ENCODE data around the gene BORCS8.
A peak's percentile ranks its signal among the peaks of the same experiment; 100 is the strongest.

BORCS8 gene

DNA sequence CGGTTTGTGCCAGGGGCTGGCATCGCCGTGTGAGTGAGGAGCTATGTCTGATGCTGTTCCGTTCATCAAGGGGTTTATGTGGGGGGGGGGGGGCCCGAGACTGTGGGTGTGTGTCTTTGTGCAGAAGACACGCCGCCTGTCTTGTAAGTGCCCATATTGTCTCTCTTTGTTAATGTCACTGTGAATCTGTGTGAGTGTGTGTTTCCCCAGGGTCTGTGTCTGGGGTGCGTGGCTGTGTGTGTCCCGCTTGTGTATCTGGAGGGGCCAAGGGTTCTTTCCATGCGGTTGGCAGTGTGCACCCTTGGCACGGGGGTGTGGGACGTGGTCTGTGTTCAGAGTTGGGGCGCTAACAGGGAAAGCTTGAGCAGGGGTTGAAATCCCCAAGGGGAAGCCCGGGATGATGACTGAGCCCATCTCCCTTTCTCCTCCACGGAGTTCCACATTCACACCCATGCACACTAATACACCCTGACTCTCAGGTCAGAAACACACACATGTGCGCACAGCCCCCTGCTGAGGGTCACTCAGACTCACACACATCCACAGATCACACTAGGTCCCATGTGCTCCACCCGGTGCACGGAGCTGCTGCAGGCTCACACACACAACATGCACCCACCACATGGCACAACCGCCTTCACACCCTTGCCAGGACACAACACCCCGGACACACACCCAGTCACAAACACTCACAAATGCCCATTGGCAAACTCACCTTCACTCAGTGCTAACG, 21.6 kb upstream of the BORCS8 start:
- no peak for DNase-seq (ENCODE audit: low read depth)

DNA sequence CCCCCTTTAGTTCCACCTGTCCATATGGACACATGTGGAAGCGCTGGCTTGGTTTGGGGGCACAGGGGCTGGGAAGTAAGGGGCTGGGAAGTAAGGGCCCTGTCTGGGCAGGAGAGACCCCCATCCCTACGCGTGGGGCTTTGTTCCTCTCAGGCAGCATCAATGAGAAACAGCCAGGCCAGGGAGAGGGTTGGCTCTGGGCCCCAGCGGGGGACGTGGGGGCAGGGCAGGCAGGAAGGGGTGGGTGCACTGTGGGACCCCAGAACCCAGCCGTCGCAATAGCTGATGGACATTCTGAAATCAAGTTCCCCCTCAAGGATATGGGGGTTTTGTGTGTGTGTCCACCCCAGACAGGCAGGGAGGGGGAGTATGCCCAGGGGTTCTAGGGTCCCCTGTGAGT, 21.0 kb upstream of the BORCS8 start:
- no peak for DNase-seq (ENCODE audit: low read depth)

DNA sequence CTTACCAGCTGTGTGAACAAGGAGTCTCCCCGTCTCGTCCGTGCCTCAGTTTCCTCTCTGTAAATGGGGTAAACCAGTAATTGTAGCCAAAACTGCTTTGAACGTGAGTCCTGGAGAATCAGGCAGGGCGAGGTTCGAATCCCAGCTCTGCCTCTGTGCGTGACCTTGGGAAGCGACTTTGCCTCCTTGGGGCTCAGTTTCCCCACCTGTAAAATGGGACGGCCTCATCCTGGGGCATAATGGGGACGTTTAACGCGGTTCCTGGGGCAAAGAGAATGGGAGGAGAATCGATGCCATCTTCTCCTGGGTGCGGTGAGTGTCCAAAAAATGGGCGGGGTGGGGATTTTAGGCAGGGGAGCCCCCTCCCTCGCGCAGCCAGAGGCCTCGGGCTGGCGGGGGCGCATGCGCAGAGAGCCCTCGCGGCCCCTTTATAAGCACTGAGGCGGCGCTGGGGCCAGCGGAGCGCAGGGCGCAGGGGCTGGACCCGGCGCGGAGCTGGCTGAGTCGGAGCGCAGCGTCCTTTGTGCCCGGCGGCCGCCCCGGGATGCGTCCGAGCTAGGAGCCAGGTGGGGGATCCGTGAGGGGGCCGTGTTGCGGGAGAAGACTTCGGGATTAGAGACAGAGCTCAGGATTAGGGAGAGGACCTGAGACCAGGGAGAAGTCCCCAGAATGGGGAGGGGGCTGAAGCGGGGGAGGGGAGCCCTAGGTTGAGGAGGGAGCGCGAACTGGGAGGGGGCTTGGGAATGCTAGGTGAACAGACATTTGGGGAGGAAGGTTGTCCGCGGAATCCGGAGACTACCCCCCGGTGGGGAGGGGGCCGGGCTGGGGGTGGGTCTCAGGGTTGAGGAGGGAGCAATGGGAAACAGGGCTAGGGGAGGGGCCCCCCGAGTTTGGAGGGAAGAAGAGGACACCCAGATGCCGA, 19.8 kb upstream of the BORCS8 start, which contains the start of gene NCAN:
Gene NCAN, plus strand, starts transcription at position 460 of the 922 bp plus-strand sequence. CDS start 4,996 bp downstream, outside the sequence.
- no peak for DNase-seq (ENCODE audit: low read depth)

DNA sequence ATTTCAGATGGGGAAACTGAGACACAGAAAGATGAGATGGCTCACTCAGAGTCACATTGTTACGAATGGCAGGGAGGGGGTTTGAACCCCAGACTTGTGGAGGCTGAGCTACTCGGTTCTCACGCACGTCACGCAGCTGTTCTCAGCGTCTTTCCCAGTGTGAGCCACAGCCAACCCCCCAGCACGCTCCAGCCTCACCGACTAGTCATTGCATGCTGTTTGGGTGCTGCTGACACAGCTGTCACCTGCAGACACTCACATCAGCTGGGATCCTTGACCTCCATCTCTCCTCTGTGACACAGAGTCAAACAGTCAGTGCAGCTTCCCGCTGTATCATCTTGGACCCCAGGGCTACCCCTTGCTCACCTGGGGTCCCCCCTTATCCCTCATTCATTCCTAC, 17.4 kb upstream of the BORCS8 start:
- no peak for DNase-seq (ENCODE audit: low read depth)

DNA sequence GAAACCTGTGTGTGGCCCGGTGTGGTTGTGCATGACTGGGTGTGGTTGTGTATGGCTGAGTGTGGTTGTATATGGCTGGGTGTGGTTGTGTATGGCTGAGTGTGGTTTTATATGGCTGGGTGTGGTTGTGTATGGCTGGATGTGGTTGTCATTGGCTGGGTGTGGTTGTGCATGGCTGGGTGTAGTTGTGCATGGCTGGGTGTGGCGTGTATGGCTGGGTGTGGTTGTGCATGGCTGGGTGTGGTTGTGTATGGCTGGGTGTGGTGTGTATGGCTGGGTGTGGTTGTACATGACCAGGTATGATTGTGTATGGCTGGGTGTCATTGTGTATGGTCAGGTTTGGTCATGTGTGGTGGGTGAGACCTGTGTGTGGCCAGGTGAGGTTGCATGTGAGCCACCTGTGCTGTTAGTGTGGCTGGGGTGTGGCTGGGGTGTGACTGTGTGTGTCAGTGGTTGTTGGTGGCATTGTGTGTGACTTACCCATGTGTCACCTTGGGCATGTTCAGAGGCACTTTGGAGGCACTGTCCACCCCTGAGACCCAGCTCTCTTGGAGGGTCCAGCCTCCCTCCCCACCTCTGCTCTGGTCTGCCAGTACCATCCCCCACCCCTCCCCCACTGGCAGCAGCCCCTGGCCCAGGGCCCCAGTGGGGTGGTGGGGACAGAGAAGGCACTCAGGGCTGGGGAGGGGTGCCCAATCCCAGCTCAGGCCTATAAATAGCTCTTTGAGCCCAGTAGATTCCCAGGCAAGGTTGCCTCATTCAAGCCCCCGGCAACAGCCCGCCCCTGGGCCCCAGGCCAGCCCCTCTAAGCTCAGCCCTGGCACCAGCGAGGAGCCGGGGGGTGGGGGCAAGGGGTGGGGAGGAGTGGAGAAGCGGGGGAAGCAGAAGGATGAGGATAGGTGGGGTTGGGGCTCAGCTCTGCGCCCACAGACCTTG, 16.0 kb upstream of the BORCS8 start:
- DNase-seq (ENCODE audit: low read depth) = no peak

DNA sequence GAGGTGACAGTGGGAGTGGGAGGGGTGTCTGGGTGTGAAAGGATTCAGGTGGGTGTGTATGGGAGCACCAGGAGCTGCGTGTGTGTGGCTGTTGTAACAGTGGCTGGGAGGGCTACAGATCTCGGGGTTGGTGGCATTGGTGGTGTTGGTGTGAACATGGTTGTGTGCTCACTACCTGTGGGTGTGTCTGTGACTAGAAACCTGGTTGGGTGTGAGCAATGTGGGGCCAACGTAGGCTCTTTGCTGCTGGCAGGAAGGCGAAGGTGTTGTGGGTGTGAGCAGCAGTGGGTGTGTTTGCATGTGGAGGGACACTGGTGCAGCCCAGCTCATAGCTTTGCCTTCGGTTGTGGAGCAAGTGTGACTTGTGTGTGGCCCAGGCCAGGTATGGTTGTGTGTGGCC, 15.0 kb upstream of the BORCS8 start:
- DNase-seq (ENCODE audit: low read depth) = no peak

DNA sequence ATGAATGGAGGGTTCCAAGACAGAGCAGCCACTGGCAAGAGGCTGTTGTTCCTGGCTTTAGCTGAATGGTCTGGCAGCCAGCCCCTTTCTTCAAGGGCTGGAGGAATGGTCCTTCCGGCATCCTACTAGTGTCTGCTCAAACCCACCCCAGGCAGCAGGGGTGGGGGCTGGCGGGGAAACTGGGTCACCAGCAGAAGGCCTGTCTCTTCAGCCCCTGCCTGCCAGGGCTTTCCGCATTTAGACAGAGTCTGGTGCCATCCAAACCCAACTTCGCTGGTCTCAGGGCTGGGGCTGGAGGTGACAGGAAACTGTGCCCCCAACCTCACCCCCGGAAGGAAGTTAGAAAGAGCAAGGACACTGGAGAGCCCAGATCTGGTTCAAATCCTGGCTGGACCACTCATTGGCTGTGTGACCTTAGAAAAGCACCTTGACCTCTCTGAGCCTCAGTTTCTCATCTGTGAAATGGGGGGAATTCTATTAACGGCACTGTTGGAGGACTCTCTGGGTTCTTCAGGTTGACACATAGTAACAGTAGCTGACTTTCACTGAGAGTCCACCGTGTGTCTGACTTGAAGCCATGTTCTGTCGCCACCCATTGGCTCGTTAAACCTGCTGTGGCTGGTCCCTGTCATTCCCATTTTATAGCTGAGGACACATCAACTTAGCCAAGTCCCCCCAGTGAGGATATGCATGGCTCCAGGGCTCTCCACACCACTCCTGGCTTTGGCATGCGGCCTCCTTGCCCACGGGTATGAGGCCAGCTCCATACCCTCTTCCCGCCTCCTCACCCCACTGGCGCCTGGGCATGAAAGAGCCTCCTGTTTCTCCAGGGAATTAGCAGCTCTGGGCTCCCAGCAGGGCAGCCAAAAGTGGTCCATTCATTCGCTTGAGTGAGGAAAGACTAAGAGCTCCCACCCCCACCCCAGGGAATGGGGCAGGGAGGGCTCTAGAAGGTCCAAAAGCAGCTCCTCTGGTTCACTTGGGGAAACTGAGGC, 13.8 kb upstream of the BORCS8 start:
- DNase-seq (ENCODE audit: low read depth) = no peak

DNA sequence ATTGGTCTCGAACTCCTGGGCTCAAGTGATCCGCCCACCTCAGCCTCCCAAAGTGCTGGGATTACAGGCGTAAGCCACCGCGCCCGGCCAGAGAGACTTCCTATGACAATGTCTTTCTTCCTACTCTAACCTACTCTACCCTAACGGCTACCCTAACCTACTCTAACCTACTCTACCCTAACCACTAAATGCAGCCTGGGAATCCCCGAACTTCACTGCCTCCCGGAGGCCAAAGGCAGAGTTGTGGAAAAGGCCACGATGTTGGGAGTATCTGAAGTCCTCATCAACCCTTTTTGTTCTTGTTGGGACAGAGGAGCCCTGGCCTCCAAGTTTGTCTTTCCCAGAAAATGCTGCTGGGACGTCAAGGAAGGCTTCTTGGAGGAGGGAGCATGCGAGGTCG, 12.2 kb upstream of the BORCS8 start:
- DNase-seq (ENCODE audit: low read depth) = no peak

DNA sequence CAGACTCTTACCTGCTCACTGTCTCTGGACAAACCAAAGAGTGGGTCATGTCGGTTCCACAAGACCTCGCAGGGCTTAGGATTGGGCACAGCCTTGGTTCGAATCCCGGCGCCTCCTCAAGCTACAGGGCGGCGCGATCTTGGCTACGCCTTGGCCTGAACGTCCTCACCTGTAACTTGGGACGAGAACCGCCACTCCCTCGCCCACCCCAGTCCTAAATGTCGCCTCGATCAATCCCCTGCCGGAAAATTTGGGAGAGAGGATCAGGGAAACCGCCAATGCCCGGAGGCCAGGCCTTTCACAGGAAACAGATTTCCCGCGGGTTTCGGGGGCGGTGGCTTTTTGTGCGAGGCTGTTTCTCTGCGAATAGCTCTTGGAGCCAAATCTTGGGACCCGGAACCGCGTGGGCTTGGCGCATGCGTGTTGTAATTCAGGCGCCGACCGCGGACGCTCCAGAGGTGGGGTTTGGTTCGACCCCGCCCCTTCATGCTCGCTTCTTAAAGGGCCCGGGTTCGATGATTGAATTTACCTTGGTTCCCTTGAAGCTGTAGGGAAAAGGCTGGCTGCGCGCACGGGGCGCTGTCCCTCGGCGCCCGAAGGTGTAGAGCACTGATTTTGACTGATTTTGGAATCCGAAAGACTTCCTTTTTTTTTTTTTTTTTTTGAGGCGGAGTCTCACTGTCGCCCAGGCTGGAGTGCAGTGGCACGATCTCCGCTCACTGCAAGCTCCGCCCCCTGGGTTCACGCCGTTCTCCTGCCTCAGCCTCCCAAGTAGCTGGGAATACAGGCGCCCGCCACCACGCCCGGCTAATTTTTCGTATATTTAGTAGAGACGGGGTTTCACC, 11.3 kb upstream of the BORCS8 start, which contains the start of gene NR2C2AP:
Gene NR2C2AP, minus strand, starts transcription at position 403 of the 845 bp plus-strand sequence. Its CDS starts 354 bp downstream, at position 49.
- peak; percentile 87 for DNase-seq (ENCODE audit: low read depth)

DNA sequence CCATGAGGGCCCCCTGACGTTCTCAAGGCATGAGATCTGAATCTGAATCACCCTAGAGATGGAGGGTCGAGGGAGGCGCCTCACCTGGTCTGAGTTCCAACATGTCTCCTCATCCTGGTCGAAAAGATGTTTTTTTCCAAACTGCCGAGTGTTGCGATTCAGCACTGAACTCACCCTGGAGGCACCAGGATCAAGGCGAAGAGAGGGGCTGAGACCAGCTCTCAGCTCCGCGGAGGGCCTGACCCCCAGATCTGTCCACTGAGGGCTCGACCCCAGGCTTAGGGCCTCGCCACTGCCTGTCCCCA, 10.7 kb upstream of the BORCS8 start:
- DNase-seq (ENCODE audit: low read depth) = no peak

DNA sequence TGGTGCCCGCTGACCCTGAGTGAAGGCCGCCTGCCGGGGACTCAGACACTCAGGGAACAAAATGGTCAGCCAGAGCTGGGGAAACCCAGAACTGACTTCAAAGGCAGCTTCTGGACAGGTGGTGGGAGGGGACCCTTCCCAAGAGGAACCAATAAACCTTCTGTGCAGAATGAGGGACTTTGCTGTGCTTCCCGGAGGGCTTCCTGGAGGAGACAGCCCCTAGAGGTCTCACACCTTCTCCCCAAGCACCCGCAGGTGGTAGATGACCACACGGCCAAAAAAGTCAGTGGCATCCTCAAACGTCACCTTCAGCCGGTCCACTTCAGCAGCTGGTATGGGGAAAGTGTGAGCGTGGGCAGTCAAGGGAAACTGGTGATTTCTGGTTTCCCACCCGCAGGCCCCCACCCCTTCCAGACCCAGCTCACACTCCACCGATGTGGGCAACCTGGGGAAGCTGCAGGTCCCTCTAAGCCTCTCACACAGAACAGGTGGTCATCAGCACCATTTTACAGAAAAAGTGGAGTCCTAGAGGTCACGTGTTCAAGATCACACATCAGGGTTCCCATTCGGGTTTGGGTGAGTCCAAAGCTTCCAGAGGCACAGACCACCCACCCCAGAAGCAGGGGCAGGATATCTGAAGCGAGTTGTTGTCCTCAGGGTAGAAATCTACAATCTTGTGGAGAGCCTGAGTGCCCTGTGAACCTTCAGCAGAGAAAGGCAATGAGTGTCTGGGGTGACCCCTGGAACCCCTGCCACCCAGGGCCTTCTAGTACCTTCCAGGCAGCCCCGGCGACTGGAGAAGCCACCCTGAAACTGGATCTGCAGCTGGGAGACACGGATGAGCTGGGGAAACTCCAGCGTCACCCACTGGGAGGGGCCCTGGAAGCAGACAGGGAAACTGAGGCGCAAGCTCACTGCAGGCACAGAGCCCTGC, 10.0 kb upstream of the BORCS8 start:
- DNase-seq (ENCODE audit: low read depth) = no peak

DNA sequence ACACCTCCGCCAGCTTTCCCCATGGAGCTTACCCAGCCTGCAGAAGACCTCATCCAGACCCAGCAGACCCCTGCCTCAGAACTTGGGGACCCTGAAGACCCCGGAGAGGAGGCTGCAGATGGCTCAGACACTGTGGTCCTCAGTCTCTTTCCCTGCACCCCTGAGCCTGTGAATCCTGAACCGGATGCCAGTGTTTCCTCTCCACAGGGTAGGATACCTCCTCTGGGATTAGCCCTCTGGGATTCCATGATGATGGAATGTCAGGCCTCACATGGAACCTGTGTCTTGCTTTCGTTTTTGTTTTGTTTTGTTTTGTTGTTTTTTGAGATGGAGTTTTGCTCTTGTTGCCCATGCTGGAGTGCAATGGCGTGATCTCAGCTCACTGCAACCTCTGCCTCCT, 2.0 kb upstream of the BORCS8 start:
- no peak for DNase-seq (ENCODE audit: low read depth)

DNA sequence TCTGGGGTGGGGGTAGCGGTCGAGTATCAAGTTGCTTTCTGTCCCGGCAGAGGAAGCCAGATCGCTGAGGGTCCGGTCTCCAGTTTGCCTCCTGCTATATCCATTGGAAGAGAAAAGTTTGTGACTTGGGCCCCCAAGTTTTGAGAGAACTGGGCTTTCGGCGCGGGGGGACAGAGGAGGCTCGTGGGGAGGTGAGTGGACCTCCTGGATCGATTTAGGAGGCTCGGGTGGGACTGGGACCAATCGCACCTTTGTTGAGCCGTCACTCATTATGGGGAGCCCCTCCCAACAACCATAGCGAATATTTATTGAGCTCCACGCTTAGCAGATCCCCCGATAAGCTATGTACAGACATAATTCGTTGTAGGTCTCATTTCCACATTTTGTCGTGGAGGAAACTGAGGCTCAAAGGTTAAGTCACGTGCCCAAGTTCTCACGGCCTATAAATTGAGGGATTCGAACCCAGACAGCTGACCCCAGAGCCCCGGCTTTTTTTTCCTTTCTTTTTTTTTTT, 1.0 kb upstream of the BORCS8 start:
- no peak for DNase-seq (ENCODE audit: low read depth)

DNA sequence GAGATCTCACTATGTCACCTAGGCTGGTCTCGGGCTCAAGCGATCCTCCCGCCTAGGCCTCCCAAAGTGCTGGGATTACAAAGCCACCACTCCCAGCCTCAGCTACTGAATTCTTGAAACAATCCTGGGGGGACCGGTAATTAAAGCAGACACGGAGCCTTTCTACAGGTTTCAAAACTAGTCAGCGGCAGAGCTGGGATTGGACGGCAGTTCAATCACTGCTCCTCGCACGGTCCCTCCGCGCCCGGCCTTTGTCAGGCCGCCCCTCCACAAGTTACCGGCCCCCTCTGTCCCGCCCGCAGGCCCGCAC, 229 bp downstream of the BORCS8 start:
- DNase-seq (ENCODE audit: low read depth) = no peak

DNA sequence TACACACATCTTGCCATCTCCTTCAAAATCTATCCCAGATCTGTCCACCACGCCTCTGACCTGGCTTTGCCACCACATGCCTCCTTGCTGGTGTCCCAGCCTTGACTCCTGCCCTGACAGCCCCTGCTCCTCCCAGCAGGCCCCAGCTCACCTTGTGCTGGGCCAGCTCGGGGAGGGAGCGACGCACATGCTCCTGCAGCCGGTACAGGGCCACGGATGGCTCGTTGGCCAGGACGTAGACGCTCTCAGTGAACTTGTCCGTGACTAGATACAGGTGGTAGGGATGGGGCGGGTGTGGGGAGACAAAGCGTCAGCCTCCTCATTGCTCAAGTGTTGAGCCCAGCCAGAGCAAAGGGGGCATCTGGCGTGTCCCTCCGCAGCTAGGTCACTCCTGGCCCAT, 5.2 kb downstream of the BORCS8 start:
- no peak for DNase-seq (ENCODE audit: low read depth)

DNA sequence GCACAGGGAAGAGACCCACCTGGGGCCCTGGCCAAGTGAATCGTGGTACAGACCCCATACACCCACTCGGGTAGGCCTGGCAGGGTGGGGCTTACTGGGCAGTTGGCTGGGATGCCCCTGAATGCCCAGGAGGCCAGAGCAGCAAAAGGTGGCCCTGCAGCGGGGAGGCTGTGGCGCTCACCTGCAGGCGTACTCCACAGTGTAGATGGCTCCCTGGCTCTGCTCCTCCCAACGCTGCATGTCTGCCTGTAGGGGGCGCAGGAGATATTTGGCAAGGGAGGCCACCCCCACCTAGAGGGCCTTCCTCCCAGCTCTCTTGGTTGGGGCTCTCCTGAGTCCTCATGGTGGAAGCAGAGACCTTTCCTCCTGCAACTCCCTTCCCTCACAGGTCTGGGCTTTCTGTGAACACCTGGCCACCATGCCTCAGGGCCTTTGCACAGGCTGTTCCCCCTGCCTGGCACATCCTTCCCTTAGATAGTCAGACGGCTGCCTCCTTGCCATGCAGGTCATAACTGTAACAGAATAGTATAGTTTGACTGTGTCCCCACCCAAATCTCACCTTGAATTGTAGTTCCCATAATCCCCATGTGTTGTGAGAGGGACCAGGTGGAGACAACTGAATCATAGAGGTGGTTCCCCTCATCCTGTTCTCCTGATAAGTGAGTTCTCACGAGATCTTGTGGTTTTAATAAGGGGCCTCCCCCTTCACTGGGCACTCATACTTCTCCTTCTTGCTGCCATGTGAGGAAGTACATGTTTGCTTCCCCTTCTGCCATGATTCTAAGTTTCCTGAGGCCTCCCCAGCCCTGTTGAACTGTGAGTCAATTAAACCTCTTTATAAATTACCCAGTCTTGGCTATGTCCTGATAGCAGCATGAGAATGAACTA, 5.9 kb downstream of the BORCS8 start:
- DNase-seq (ENCODE audit: low read depth) = peak; percentile 33

DNA sequence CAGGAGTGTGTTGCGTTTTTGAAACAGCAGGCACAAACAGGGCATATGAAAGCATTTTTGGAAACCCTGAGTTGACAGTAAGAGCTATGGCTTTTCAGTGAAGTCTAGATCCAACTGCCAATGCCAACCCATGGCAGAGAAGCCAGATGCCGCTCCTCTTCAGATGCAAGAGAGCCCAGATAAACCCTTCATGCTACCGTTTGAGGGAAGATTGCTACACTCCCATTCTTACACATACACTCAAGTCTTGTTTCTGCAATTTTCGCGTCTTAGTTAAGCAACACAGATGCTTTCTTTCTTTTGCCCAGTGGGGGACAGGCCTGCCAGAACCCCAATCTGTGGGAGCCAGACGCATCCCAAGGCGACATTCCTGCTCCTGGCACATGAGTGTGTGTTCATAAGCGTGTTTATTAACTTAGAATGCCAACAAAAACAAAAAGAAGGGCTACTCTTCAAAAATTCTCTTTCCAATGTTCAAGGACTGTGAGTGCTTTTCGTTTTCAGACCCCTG, 10.4 kb downstream of the BORCS8 start:
- no peak for DNase-seq (ENCODE audit: low read depth)

All from stimulated activated CD8-positive, alpha-beta memory T cell treated with anti-CD3 and anti-CD28 coated beads, Interleukin-12 subunit alpha, Interleukin-12 subunit beta, amount 100 ng/mL, for 4 hours (primary cell).